ENCODE results near the gene ACP1. TPM values are rescaled to one million over a fixed set of nuclear protein-coding genes. Genes with fewer than 3 reads are reported as not detected.

Gene ACP1
- total RNA-seq, 2 experiments from 2014 or later, result 89.7 to 93.2 TPM

GRCh38 chr2:236993-237539 lies 27.7 kb upstream of the ACP1 start:
- TF ChIP-seq CTCF (IDR thresholded peaks at IDR 0.05), result no peak
- Histone ChIP-seq H3K27ac (ENCODE audit: low read depth in 1 of 2, low read length in 2 of 2) (no peak overlapping the region), H3K4me1 (ENCODE audit: insufficient read depth, low read length) (no peaks in the 10 kb centered on the region), H3K4me3 (ENCODE audit: low read length) (no peak overlapping the region), H3K9me3 (ENCODE audit: control insufficient read depth in 1 of 2, insufficient read depth in 1 of 2, low read length in 2 of 2) (no peaks in the 10 kb centered on the region), H3K36me3 (ENCODE audit: insufficient read depth, low read length) (peaks cover 5% of the 10 kb centered on the region), H3K27me3 (ENCODE audit: control insufficient read depth in 1 of 2, insufficient read depth in 2 of 2, low read length in 2 of 2) (no peaks in the 10 kb centered on the region)
- Mint-ChIP-seq H3K27me3 (no peaks in the 10 kb centered on the region), H3K4me1 (ENCODE audit: low read depth) (no peaks in the 10 kb centered on the region), H3K4me3 (no peak overlapping the region), H3K36me3 (ENCODE audit: low read depth) (peaks cover 64% of the 10 kb centered on the region), H3K9me3 (peaks cover 3% of the 10 kb centered on the region), H3K27ac (no peak overlapping the region)
- POLR2A ChIA-PET, result interaction anchor here (1.1 kb wide), 1 partner anchor 10 kb away, joined by 4 read pairs; no protein-coding TSS in a partner anchor
- intact Hi-C loops (cut with DNase I, micrococcal nuclease), result no loop called here
- CTCF ChIA-PET, result interaction anchor here (1.7 kb wide), 1 partner anchor 10 kb away, joined by 5 read pairs; no protein-coding TSS in a partner anchor
- DNase-seq (no peak), ATAC-seq (ENCODE audit: poor library complexity) (no peak)

GRCh38 chr2:237878-238277 lies 26.9 kb upstream of the ACP1 start:
- peak in 1 of 14 experiments; percentile 28 for DNase-seq
- no peak overlapping the region for H3K4me3 ChIP-seq (ENCODE audit: low read length)
- no peak for TF ChIP-seq CTCF (IDR thresholded peaks at IDR 0.05)
- H3K9me3 ChIP-seq (ENCODE audit: control insufficient read depth in 1 of 2, insufficient read depth in 1 of 2, low read length in 2 of 2), result no peaks in the 10 kb centered on the region
- CTCF ChIA-PET, result interaction anchor here (1.7 kb wide), 1 partner anchor 9 kb away, joined by 5 read pairs; no protein-coding TSS in a partner anchor
- POLR2A ChIA-PET, result interaction anchor here (0.6 kb wide), 1 partner anchor 74 kb away, joined by 4 read pairs; no protein-coding TSS in a partner anchor
- H3K4me3 Mint-ChIP-seq, result no peak overlapping the region
- no peak overlapping the region for H3K27ac ChIP-seq (ENCODE audit: low read depth in 1 of 2, low read length in 2 of 2)
- H3K4me1 Mint-ChIP-seq (ENCODE audit: low read depth), result no peaks in the 10 kb centered on the region
- no peak overlapping the region for H3K27ac Mint-ChIP-seq
- peaks cover 3% of the 10 kb centered on the region for H3K9me3 Mint-ChIP-seq
- H3K4me1 ChIP-seq (ENCODE audit: insufficient read depth, low read length), result no peaks in the 10 kb centered on the region
- H3K27me3 ChIP-seq (ENCODE audit: control insufficient read depth in 1 of 2, insufficient read depth in 2 of 2, low read length in 2 of 2), result no peaks in the 10 kb centered on the region
- peaks cover 10% of the 10 kb centered on the region for H3K36me3 ChIP-seq (ENCODE audit: insufficient read depth, low read length)
- H3K36me3 Mint-ChIP-seq (ENCODE audit: low read depth), result peaks cover 64% of the 10 kb centered on the region
- no peak for ATAC-seq (ENCODE audit: poor library complexity)
- intact Hi-C loops (cut with DNase I, micrococcal nuclease), result no loop called here
- no peaks in the 10 kb centered on the region for H3K27me3 Mint-ChIP-seq

GRCh38 chr2:238431-238830 lies 26.3 kb upstream of the ACP1 start:
- no peak for TF ChIP-seq CTCF (IDR thresholded peaks at IDR 0.05)
- no peaks in the 10 kb centered on the region for H3K4me1 ChIP-seq (ENCODE audit: insufficient read depth, low read length)
- ChIA-PET CTCF (no interaction called here), POLR2A (no interaction called here)
- Mint-ChIP-seq H3K4me1 (ENCODE audit: low read depth) (no peaks in the 10 kb centered on the region), H3K27me3 (no peaks in the 10 kb centered on the region), H3K9me3 (peaks cover 3% of the 10 kb centered on the region), H3K36me3 (ENCODE audit: low read depth) (peaks cover 64% of the 10 kb centered on the region), H3K27ac (no peak overlapping the region), H3K4me3 (no peak overlapping the region)
- no peak for DNase-seq
- H3K4me3 ChIP-seq (ENCODE audit: low read length), result no peak overlapping the region
- no peaks in the 10 kb centered on the region for H3K9me3 ChIP-seq (ENCODE audit: control insufficient read depth in 1 of 2, insufficient read depth in 1 of 2, low read length in 2 of 2)
- peaks cover 10% of the 10 kb centered on the region for H3K36me3 ChIP-seq (ENCODE audit: insufficient read depth, low read length)
- H3K27me3 ChIP-seq (ENCODE audit: control insufficient read depth in 1 of 2, insufficient read depth in 2 of 2, low read length in 2 of 2), result no peaks in the 10 kb centered on the region
- no peak for ATAC-seq (ENCODE audit: poor library complexity)
- H3K27ac ChIP-seq (ENCODE audit: low read depth in 1 of 2, low read length in 2 of 2), result no peak overlapping the region
- intact Hi-C loops (cut with DNase I, micrococcal nuclease), result no loop called here
